Parathyroid adenoma (tissue), 2 donors: ENCODE data around the gene GCSAM.
"Not testable (repeated sequence)": the region's sequence is repeated elsewhere in the genome, so short reads cannot be mapped to it uniquely, and the experiment has no call there.

Experiments
- H2AFZ ChIP-seq: fragments of 300-600 bp; sonication (generic); one replicate; pipeline ENCODE4 v1.7.0; 2017; ENCODE audit warnings: antibody characterized with exemption, mild to moderate bottlenecking
- H3K27ac ChIP-seq: fragments of 300-600 bp; sonication (generic); one replicate; pipeline ENCODE4 v1.7.0; 2017
- H3K27me3 ChIP-seq: fragments of 300-600 bp; sonication (generic); one replicate; pipeline ENCODE4 v1.7.0; 2017; ENCODE audit warnings: low read length; ENCODE audit not compliant: control insufficient read depth, insufficient read depth
- H3K36me3 ChIP-seq: fragments of 300-600 bp; sonication (generic); one replicate; pipeline ENCODE4 v1.7.0; 2017; ENCODE audit warnings: low read length; ENCODE audit not compliant: control insufficient read depth, insufficient read depth
- H3K4me1 ChIP-seq: fragments of 300-600 bp; sonication (generic); one replicate; pipeline ENCODE4 v1.7.0; 2017; ENCODE audit warnings: control low read depth
- H3K4me2 ChIP-seq: fragments of 300-600 bp; sonication (generic); one replicate; pipeline ENCODE4 v1.7.0; 2017; ENCODE audit warnings: low read length
- H3K4me3 ChIP-seq: fragments of 300-600 bp; sonication (generic); one replicate; pipeline ENCODE4 v1.7.0; 2017; ENCODE audit warnings: low read depth, low read length
- H3K79me2 ChIP-seq: fragments of 300-600 bp; sonication (generic); one replicate; pipeline ENCODE4 v1.7.0; 2017; ENCODE audit warnings: control low read depth
- H3K9ac ChIP-seq: fragments of 300-600 bp; sonication (generic); one replicate; pipeline ENCODE4 v1.7.0; 2017; ENCODE audit warnings: mild to moderate bottlenecking
- H3K9me3 ChIP-seq: fragments of 300-600 bp; sonication (generic); one replicate; pipeline ENCODE4 v1.7.0; 2017; ENCODE audit warnings: low read length; ENCODE audit not compliant: control insufficient read depth
- CTCF ChIP-seq: fragments of 300-600 bp; sonication (generic); IDR thresholded peaks from one replicate; pipeline ENCODE4 v1.7.0; 2017; ENCODE audit warnings: antibody characterized with exemption, mild to moderate bottlenecking
- donor health status: primary hyperparathyroidism.

GCSAM gene

GRCh38 chr3:112074006-112074405, 59.0 kb downstream of the GCSAM start:
- H3K4me1 ChIP-seq = no peaks in the 10 kb centered on the region
- H3K27me3 ChIP-seq = no peaks in the 10 kb centered on the region
- H3K36me3 ChIP-seq = no peaks in the 10 kb centered on the region
- no peak overlapping the region for H3K9ac ChIP-seq
- no peak overlapping the region for H3K4me2 ChIP-seq
- no peak overlapping the region for H3K27ac ChIP-seq
- no peaks in the 10 kb centered on the region for H3K9me3 ChIP-seq
- H3K4me3 ChIP-seq = no peak overlapping the region
- H2AFZ ChIP-seq = no peak overlapping the region
- TF ChIP-seq CTCF = no peak
- H3K79me2 ChIP-seq = no peaks in the 10 kb centered on the region

GRCh38 chr3:112072387-112073060, 60.5 kb downstream of the GCSAM start:
- not testable (repeated sequence) for H2AFZ ChIP-seq, H3K36me3 ChIP-seq, H3K4me3 ChIP-seq, H3K9ac ChIP-seq, H3K9me3 ChIP-seq, H3K79me2 ChIP-seq, H3K27ac ChIP-seq, H3K4me1 ChIP-seq, H3K4me2 ChIP-seq, H3K27me3 ChIP-seq
